ENCODE data around the gene WDR45B. TPM values are rescaled to one million over a fixed set of nuclear protein-coding genes. Genes with fewer than 3 reads are reported as not detected.

WDR45B gene
- total RNA-seq, 1 experiment from 2014 or later: 110 TPM

DNA sequence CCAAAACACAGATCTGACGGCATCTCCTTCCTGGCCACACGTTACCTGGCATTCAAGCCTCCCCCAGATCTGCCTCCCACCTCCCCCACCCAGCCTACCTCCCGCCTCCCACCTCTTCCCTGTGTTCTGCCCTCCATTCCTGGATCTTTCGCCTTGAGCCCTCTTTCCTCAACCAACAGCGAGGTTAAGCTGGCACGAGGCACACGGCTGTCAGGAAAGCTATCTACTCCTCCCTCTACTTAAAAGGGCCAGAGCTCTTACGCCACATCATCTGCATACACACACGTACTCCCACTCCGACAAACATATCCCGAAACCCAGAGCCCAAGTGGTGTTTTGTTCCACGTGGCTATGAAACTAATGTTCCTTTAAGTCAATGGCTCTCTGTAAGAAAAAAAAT, 18.0 kb downstream of the WDR45B start:
- H3K4me3 Mint-ChIP-seq: no peak overlapping the region
- Histone ChIP-seq H3K4ac (ENCODE audit: low read depth, low read length) (no peak overlapping the region), H3K79me2 (ENCODE audit: insufficient read depth, low read length) (peaks cover 7% of the 10 kb centered on the region; the same call in 1 of the 2 replicates), H2BK5ac (ENCODE audit: insufficient read length, low read length) (no peak overlapping the region), H2BK12ac (ENCODE audit: insufficient read length, low read depth, low read length) (no peak overlapping the region), H3T11ph (ENCODE audit: low read length) (no peak overlapping the region), H2AFZ (ENCODE audit: low read length) (no peak overlapping the region), H4K91ac (ENCODE audit: insufficient read length, low read depth, low read length) (no peak overlapping the region), H3K23ac (ENCODE audit: insufficient read length, low read depth, low read length) (no peak overlapping the region), H3K23me2 (ENCODE audit: insufficient read length, low read depth, low read length, poor library complexity, severe bottlenecking) (no peaks in the 10 kb centered on the region), H2BK20ac (ENCODE audit: low read depth, low read length, poor library complexity, severe bottlenecking) (no peak overlapping the region), H2BK120ac (ENCODE audit: low read depth, low read length, poor library complexity, severe bottlenecking) (no peak overlapping the region), H3K27ac (ENCODE audit: insufficient read length, low read depth, low read length) (no peak overlapping the region), H3K4me2 (ENCODE audit: insufficient read depth, insufficient read length, low read length) (no peak overlapping the region), H3K9me3 (ENCODE audit: control insufficient read depth, low read depth, low read length) (no peaks in the 10 kb centered on the region), H3K9ac (ENCODE audit: extremely low read depth, insufficient read length, low read length) (no peak overlapping the region), H4K5ac (ENCODE audit: insufficient read length, low read depth, low read length) (no peak overlapping the region), H3K56ac (ENCODE audit: insufficient read length, low read depth, low read length) (no peak overlapping the region), H2AK5ac (ENCODE audit: insufficient read length, low read length) (no peak overlapping the region), H4K8ac (replicated peaks; ENCODE audit: insufficient read length, low read depth, low read length) (no peak overlapping the region), H2BK15ac (ENCODE audit: low read depth, low read length) (no peak overlapping the region), H4K20me1 (ENCODE audit: control insufficient read depth, insufficient read depth, insufficient read length) (no peaks in the 10 kb centered on the region), H3K18ac (ENCODE audit: insufficient read length, low read depth, low read length) (no peak overlapping the region), H3K4me1 (ENCODE audit: insufficient read depth, low read length) (no peaks in the 10 kb centered on the region), H3K79me1 (ENCODE audit: insufficient read depth, low read depth, low read length, poor library complexity, severe bottlenecking) (peaks cover 12% of the 10 kb centered on the region), H3K14ac (ENCODE audit: insufficient read depth, low read length) (no peak overlapping the region), H3K27me3 (ENCODE audit: insufficient read depth, low read length) (no peaks in the 10 kb centered on the region)
- H3K36me3 Mint-ChIP-seq (ENCODE audit: insufficient read depth in 1 of 3, low read depth in 3 of 3): peaks cover 18 to 62% (median 57%) of the 10 kb centered on the region in 3 experiments; a peak in 6 of 7 replicates
- peak overlapping the region; percentile 37 to 90 (median 75); a peak in 4 of 7 replicates for H3K27ac Mint-ChIP-seq
- no peaks in the 10 kb centered on the region for H3K4me1 Mint-ChIP-seq
- H3K27me3 Mint-ChIP-seq (ENCODE audit: low read depth): no peaks in the 10 kb centered on the region
- WGBS (ENCODE audit: extremely low coverage, insufficient read length, low lambda C conversion rate): no CpG with 5 or more reads among the region's 12 CpGs
- TF ChIP-seq CTCF (conservative IDR thresholded peaks at IDR 0.05): no peak
- H3K9me3 Mint-ChIP-seq: no peaks in the 10 kb centered on the region
- no peak for DNase-seq
